GM21367 (cell line): ENCODE data around the gene HNRNPDL.
"Not testable (repeated sequence)": the region's sequence is repeated elsewhere in the genome, so short reads cannot be mapped to it uniquely, and the experiment has no call there.

Source experiments
- ATAC-seq: cut with Tn5 transposase; IDR thresholded peaks from one replicate; pipeline ENCODE4 v1.9.1; 2021; ENCODE audit not compliant: unreplicated experiment

Gene HNRNPDL

DNA sequence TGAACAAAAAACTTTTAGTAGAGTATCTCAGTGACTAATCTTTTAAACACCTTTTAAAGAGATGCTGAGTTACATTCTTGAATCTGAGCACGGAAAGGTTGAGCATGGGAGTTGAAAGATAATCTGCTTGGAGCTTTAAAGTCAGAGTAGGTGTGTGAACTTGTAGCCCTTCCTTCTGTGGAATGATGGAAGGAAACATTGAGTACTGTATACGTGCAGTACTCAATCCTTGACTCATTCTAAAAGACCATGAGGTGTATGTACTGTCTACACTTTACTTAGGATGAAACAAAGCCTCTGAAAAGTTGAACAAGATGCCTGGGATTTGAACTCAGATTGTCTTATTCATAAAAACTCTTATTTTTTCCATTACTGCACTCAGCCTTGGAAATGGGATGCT, 3.5 kb upstream of the HNRNPDL start:
- no peak for ATAC-seq

DNA sequence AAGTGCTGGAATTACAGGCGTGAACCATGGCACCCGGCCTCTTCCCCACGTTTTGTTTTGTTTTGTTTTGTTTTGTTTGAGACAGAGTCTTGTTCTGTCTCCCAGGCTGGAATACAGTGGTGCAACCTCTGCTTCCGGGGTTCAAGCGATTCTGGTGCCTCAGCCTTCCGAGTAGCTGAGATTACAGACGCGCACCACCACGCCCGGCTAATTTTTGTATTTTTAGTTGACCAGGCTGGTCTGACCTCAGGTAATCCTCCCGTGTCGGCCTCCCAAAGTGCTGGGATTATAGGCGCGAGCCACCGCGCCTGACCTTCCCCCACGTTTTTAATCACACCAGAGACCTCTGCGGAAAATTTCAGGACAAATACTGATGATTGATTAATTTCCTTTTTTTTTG, 2.3 kb upstream of the HNRNPDL start:
- ATAC-seq = no peak

DNA sequence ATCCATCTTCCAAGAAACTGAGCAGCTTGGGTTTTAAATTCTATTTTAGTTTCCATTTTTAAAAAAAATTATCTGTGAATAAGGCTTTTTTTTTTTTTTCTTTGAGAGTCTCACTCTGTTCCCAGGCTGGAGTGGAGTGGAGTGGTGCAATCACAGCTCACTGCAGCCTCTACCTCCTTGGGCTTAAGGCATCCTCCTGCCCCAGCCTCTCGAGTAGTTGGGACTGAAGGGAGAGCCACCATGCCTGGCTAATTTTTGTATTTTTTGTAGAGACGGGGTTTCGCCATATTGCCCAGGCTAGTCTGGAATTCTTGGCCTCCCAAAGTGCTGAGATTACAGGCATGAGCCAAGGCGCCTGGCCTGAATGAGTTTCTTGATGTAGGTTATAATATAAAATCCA, 1.6 kb upstream of the HNRNPDL start:
- no peak for ATAC-seq

DNA sequence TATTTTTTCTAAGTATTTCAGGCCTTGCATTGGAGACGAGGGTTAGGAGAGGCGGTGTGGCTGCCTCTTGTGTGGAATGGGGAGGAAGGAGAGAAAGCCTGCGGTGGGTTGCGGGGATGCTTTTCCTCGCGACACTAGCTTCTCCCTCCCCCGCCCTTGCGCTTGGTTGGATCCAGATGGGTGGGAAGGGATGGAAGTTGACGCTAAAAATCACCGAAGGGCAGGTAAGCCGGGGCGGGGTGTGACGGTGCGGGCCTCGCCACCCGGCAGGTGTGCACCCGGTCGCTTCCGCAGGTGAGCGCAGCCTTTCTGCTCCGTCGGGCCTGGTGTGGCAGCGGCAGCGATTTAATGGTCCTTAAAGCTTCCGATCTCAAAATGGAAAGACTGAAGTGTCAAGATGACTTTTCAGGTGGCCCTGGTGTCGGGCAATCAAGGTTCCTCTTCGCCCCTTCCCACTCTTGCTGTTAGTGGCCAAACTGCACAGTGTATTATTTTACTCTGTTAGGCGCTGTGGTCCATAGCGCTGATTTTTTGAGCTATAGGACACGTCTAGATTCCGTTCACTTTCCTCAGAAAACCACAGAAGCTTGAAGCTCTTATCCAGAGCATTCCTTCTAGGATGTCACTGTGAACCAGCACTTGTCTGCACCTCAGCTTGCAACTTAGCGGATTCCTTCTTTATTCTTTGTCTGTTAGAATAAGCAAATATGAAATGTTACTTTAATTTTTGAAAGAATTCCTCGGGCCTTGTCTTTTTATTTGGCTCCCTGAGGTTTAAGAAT, 893 bp upstream of the HNRNPDL start:
- no peak for ATAC-seq

DNA sequence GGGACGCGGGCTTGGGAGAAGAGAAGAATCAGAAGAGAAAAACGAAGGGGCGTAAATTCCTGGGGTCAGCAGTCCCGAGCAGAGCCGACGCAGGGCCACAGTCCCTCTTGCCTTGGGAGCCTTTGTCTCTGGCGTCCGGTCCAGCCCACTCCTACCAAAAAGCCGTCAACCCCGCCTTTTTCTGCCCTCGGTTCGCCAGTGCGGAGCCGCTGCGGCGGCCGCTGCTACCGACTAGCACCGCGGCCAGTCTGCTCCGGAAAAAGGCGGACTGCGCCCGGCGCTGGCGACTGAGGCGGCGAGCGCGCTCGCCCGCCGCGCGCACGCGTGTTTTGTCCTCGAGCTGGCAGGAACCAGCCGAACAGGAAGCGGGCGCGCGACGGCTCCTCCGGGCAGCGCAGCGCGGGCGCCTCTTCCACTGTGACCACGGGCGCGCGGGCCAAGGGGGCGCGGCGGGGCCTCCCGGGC, 502 bp downstream of the HNRNPDL start:
- ATAC-seq = peak; percentile 8

DNA sequence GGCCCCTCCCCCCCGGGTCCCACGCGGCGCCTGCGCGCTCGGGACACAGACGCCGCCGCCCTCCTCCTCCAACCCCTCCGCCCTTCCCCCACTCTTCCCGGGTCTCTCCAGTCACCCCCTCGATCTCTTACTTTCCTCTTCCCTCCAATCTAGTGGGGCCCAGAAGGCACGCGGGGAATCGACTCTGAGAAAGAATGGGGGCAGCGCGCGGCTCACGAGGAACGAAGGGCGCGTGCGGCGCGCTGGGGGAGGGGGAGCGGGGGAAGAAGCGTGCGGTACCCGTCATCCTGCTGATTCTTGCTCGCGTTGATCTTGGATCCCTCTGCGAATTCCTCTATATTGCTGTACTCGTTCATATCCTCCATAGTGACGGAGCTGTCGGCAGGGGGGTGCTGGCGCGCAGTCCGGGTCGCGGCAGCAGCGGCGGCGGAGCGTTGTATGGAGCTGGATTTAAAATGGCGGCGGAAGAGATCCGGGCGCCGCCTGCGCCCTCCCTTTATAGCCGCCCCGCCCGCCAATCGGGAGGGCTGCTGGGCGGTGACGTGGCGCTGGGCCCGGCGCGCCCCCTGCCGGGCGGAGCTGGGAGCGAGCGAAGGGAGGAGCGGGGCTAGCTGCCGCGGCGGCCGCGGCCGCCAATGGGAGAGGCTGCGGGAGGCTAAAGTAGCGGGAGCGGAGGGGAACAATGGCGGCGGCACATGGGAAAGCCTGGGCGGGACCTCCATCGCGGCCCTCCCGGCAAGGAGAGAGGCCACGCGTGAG, 1.1 kb downstream of the HNRNPDL start:
- peak; percentile 52 for ATAC-seq

DNA sequence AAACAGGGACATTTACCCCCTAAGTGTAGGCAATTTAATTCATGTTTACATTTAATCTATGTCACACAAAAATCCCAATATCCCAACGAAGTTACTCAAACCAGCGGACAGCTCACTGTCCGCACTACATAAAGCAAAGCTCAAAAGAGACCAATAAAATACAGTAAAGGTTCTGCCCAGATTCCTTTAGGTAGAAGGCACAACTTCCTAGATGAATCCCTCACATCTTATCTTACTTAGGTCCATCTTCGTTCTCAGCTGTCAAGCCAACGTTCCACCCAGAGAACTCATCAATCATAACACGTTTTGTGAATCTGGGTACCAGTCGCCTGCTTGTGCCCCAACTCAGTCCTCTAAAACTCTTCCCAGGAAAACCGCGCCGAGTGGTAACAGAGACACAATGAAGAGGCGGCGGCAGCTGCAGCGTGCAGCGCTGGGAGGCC, 1.7 kb downstream of the HNRNPDL start:
- no peak for ATAC-seq

DNA sequence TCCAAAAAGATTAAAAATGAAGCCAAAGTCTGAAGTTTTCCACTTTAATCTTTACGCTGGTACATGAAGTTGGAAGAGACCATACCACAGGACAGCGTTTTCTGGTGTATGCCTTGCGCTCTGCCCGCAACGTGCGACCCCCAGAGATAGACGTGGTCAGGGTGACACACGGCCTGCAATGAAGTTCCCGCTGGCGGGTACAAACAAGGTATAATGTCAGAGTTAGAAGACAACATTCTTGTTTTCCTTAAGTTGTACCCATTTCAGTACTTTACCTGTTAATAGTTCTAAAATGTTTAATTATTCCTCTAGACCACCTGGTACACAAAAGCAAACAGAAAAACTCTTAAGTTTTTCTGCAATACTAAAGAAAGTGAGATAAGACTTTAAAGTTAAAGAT, 4.8 kb downstream of the HNRNPDL start:
- no peak for ATAC-seq

DNA sequence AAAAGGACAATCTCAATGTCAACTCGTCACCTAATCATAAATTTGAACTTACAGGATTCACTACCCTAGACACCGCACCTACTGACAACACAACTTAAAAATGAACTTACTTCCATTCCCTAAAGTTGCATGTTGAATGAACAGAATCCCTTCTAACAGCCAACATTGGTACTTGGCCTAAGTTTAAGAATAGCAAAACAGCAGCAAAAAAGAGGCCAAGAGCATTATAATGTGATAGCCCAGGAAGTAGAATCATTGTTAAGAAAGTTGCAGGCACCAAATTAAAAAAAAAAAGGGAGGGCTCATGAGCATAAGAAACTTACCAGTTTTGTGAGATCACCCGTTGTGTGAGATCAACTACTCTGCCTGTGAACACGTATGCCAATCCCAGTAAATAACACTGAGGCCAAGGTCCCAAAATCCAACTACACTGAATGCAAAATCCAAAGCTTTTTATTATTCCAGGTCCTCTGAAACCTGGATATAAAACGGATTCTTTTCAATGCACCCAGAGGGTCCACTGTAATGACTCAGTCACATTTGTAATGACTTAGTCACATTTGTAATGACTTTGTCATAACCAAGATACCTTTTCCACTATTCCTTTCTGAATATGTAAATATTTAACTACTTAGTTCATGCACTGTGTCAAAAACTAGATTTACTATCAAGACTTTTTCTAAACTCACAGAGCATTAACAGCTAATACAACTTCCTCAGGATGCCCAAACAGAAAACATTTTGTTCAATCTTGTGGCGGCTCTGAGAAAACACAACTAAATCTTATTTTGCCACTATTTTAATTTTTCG, 6.8 kb downstream of the HNRNPDL start:
- ATAC-seq = no peak

DNA sequence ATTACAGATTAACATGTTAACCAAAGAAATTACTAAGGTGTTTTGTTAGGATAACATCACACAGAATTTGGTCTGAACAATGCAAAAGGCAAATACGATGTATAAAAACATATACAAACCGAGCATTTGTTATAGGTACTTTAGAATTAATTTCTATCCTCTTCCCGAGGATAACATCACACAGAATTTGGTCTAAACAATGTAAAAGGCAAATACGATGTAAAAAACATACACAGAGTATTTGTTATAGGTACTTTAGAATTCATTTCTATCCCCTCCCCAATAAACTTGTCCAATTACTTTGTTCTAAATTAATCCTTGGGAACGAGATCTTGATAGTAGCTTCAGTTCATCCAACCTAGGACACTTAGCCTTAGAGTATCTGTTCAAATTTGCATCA, 7.6 kb downstream of the HNRNPDL start:
- ATAC-seq = no peak

DNA sequence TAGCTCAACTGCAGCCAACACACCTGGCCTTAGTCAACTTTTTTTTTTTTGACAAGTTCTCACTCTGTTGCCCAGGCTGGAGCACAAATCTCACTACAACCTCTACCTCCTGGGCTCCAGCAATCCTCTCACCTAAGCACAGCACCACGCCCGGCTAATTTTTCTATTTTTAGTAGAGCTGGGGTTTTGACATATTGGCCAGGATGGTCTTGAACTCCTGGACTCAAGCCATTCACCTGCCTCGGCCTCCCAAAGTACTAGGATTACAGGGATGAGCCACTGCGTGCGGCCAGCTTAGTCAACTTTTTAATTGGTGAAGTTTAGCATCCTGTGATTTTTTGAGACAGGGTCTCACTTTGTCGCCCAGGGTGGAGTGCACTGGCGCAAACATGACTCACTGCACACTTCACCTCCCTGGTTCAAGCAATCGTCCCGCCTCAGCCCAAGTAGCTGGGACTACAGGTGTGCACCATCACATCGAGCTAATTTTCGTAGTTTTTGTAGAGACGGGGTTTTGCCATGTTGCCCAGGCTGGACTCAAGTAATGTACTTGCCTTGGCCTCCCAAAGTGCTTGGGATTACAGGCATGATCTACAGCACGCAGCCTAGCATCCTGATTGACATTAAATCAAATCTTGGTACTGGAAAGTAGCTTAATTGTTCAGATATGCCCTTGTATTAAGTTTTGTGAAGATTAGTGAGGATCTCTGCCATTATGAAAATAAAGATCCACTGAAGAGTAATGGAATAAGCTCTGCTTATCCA, 8.3 kb downstream of the HNRNPDL start:
- ATAC-seq = no peak

DNA sequence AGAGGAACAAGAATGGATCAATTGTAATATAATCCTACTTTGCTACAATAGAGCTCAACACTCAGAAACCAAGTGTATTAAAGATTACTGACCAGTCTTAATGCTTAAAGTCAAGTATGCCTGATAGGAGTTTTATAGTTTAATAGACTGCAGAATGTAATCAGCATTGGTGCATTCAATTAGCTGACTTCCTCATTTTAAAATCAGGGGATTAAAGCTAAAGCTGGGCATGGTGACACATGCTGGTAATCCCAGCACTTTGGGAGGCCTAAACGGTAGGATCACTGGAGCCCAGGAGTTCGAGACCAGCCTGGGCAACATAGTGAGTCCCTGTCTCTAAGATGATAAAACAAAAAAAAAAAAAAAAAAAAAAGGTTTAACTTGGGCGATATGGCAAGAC, 10.8 kb downstream of the HNRNPDL start:
- ATAC-seq = no peak

DNA sequence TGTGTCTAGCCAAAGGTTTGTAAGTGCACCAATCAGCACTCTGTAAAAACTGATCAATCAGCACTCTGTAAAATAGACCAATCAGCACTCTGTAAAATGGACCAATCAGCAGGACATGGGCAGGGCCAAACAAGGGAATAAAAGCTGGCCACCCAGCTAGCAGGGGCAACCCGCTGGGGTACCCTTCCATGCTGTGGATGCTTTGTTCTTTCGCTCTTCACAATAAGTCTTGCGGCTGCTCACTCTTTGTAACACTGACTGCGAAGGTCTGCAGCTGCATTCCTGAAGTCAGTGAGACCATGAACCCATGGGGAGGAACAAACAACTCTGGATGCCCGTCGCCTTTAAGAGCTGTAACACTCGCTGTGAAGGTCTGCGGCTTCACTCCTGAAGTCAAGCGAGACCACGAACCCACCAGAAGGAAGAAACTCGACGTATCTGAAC, 14.3 kb downstream of the HNRNPDL start:
- ATAC-seq = no peak

DNA sequence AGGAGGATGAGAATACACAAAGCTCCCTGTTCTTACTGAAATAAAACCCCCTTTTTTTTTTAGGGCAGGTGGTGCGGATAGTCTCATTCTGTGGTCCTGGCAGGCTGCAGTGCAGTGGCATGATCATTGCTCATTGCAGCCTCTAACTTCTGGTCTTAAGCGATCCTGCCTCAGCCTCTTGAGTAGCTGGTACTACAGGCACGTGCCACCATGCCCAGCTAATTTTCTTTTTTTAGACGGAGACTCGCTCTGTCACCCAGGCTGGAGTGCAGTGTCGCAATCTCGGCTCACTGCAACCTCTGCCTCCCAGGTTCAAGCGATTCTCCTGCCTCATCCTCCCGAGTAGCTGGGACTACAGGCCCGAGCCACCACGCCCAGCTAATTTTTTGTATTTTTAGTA, 15.2 kb downstream of the HNRNPDL start:
- ATAC-seq = not testable (repeated sequence)

DNA sequence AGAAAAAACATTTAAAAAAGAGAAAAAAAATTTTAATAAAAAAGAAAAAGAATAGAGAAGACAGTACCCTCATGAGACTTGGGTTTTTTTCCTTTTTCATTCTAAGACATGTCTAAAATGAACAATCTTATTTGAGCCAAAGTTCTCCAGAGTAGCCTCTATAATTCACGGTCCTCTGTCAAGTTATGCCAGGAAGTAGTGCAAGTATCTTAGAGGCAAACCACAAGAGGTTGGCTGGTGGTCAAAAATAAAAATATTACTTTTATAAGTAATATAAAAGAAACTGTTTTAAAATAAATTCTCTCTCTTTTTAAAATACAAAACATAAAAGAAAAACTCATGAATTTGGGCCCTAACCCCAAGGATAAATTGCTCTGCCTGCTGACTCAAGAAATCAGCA, 26.5 kb downstream of the HNRNPDL start:
- ATAC-seq = no peak

DNA sequence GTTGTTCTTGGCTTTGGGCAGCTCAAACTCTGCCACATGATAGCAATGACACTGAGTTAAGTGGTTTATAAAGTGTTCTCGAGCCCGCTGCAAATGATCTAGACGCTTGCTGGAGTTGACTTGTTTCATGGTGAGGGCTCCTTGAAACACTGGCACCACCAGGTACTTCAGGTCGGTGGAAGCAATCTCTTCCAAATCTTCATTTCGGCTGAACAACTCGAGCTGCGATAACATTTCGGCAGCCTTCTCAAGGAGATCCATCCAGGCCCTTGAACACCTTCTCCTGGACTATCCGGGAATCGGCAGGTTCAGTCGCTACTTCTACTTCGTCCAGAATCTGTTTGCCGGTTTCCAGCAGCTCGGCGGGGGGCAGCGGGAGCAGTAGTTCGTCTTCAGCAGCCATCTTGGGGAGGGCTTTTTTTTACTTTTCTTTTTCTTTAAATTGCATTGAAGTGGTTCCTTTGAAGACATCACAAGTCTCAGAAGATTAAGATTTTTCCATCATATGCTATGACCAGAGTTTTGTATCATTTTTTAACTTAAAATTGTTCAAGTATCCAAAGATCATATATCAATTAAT, 28.0 kb downstream of the HNRNPDL start:
- no peak for ATAC-seq

DNA sequence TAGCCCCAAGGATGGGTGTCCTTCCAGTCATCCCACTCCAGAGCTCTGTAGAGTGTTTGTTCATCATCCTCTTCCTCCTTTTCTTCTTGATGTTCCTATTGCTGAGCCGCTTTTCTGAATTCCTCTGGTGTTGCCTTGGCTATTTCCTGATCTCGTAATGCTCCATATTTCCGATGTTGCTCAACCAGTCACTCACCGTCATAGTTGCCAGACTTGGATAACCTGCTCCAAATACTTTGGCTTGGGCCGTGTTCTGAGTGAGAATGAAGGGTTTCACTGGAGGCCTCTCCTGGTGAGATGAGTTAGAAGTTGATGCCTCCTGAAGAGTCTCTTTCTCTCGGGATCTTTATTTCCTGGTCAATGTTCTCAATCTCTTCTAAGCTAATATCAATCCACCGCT, 28.7 kb downstream of the HNRNPDL start:
- no peak for ATAC-seq

DNA sequence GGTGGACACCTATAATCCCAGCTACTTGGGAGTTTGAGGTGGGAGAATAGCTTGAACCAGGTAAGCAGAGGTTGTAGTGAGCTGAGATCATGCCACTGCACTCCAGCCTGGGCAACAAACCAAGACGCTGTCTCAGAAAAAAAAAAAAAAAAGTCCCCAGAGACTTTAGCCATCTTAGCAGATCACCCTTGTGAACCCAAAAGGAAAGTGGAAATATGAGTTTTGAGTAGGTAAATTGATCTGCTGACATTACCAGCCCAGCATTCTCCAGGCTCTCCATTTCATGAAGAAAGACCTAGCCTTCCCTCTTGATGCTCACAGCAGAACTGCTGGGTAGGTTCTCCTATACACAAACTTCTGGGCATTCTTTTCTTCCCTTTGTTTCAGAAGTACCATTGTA, 32.0 kb downstream of the HNRNPDL start:
- ATAC-seq = no peak

DNA sequence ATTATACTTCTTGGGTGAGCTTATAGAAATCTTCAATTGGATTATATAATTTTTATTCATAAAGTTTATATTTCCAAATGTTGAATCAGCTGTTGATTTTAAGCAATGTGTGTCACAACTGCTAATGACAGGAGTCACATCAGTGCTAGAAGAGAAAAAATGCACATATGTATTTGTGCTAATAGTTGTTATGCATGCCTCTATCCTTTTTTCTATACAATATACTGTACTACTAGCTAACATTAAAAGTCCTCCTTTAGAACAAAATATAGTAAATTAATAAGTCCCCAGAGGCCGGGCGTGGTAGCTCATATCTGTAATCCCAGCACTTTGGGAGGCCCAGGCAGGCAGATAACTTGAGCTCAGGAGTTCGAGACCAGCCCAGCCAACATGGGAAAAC, 32.7 kb downstream of the HNRNPDL start:
- ATAC-seq = no peak

DNA sequence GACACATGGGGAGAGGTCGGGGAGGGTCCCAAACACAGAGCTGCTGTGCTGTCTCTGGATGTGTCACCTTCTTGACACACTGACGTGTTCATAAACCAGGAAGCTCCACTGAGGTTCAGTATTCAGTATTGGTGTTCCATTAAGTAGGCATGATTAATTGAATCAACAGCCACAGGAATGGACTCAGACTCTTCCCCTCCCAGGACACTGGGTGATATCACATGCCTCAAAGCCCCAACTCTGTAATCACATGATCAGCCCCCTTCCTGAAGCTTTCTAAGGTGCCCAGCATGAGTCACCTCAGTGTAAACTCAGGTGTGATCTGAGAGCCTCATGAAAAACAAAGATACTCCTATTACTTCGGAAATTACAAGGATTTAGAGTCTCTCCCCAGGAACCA, 35.4 kb downstream of the HNRNPDL start:
- ATAC-seq = no peak
